Measurements from ENCODE around the gene C17orf75.
"Not testable (repeated sequence)": the region's sequence is repeated elsewhere in the genome, so short reads cannot be mapped to it uniquely, and the experiment has no call there.

The C17orf75 gene

DNA sequence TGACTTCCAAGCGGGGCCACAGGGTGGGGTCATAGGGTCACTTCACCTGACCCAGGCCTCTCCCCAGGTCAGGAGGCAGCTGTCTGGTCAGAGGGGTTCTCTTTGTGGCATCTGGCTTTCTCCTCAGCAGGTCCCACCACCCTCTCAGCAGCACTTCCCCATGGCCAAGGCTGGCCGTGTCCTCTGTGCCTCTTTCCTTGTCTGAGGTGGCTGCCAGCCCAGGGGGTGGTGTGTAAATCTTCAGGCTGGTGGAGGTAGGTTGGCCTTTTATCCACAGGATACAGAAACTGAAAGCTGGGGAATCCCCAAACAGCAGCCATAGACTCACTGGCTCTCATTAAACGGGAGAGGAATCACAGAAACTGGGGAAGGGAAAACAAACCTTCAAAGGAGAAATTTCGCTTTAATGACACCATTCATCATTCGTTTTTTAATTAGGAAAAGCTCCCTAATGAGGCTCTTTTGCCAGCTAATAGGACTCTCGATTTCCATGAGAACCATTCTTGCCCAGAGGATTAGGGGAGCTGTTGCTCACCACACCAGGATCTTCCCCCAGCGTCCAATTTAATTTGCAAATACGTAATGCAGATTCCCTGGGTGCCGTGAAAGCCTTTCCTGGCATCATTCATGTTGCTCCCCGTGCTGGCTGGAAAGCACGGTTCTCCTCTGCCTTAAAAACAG lies 18.0 kb downstream of the C17orf75 start:
- no peak for TF ChIP-seq CTCF (conservative IDR thresholded peaks at IDR 0.05)
- H3K27ac ChIP-seq = peak overlapping the region; percentile 21; the same call in 1 of the 2 replicates

GRCh38 chr17:32323046-32323445 lies 18.9 kb downstream of the C17orf75 start:
- H3K27ac ChIP-seq = no peak overlapping the region
- no peak for TF ChIP-seq CTCF (conservative IDR thresholded peaks at IDR 0.05)

DNA sequence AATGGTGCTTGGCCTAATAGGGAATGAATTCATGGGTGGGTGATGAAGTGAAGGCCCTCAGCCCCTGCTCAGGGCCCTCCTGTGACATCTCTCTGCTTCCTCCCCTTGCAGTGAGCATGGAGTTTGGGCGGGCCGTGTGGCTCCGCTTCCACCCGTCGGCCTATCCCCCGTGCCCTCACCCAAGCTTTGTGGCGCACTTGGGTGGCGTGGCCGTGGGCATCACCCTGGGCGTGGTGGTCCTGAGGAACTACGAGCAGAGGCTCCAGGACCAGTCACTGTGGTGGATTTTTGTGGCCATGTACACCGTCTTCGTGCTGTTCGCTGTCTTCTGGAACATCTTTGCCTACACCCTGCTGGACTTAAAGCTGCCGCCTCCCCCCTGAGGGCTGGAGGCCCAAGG lies 21.1 kb downstream of the C17orf75 start:
- H3K27ac ChIP-seq = no peak overlapping the region
- TF ChIP-seq CTCF (conservative IDR thresholded peaks at IDR 0.05) = no peak

DNA sequence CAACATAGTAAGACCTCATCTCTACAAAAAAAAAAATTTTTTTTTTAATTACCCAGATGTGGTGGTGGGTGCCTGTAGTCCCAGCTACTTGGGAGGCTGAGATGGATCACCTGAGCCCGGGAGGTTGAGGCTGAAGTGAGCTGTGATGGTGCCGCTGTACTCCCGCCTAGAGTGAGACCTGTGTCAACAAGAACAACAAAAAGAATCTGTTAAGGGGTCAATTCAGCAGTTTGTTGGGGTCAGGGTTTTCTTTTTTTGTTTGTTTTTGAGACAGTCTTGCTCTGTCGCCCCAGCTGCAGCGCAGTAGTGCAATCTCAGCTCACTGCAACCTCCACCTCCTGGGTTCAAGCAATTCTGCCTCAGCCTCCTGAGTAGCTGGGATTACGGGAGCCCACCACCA lies 21.9 kb downstream of the C17orf75 start:
- not testable (repeated sequence) for H3K27ac ChIP-seq

DNA sequence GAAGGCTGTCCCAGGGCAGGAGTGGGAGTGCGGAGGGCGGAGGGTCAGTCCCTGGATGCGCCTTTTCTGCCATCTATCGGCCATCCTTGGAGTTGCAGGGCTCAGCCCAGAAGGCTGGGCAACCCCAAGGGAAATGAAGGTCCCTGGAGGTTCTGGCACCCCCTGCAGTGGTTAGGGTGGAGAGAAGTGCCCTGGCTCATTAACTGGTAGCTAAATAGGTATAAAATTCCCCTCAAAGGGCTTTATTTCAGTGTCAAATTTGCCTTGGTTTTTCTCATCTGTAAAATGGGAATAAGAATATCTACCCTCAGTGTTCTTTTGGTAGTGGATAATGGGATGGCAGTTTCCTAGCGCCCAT lies 22.4 kb downstream of the C17orf75 start:
- H3K27ac ChIP-seq = no peak overlapping the region
- peak; percentile 100 for TF ChIP-seq CTCF (conservative IDR thresholded peaks at IDR 0.05)

GRCh38 chr17:32318071-32318470 lies 23.9 kb downstream of the C17orf75 start:
- no peak for TF ChIP-seq CTCF (conservative IDR thresholded peaks at IDR 0.05)
- H3K27ac ChIP-seq = no peak overlapping the region

DNA sequence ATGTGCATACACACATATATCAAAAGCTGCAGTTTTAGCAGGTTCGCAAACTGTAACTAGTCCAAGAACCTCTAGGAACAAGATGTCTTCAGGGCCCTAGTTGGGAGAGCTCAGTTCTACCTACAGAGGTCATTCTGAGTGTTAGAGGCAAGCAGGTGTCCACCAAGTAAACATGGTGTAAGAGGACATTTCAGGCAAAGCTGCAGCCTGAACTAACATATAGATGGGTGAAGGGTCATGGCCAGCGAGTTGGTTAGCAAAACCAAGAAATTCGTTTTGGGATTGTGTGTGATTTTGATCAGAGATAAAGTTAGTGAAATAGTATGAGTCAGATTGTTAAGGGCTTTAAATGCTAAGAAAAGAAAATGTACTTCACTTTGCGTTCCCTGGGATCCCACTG lies 24.6 kb downstream of the C17orf75 start:
- no peak for TF ChIP-seq CTCF (conservative IDR thresholded peaks at IDR 0.05)
- H3K27ac ChIP-seq = no peak overlapping the region

DNA sequence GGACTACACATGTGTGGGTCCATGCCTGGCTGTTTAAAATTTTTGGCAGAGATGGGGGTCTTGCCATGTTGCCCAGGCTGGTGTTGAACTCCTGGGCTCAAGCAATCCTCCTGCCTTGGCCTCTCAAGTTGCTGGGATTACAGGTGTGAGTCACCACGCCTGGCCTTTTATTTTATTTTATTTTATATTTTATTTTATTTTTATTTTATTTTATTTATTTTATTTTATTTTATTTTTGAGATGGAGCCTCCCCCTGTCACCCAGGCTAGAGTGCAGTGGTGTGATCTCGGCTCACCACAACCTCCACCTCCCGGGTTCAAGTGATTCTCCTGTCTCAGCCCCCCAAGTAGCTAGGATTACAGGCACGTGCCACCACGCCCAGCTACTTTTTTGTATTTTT lies 25.3 kb downstream of the C17orf75 start:
- not testable (repeated sequence) for H3K27ac ChIP-seq

DNA sequence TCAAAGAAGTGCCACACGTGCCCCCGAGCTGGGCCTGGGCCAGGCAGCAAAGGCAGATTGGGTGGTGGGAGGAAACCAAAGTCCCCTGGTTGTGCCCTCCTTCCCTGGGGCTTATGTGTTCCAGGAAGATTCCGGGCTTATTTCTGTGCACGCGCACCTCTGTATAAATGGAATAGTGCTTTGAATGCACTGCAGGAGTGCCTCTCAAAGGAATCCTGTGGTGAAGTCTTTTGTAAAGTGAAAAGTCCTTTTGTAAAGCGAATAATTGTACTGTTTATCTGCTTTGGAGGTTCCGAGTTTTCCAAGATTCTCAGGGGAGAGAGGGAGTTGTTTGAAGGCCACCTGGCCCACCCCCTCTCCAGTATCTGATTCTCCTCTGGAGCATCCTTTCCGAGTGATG lies 26.8 kb downstream of the C17orf75 start:
- no peak for TF ChIP-seq CTCF (conservative IDR thresholded peaks at IDR 0.05)
- H3K27ac ChIP-seq = no peak overlapping the region
